Osteocyte (in vitro differentiated cells): ENCODE data around the gene CCNY. TPM values are rescaled to one million over a fixed set of nuclear protein-coding genes. Genes with fewer than 3 reads are reported as not detected.
"Not testable (repeated sequence)": the region's sequence is repeated elsewhere in the genome, so short reads cannot be mapped to it uniquely, and the experiment has no call there.

Experiments
- DNase-seq: peaks from one replicate; pipeline ENCODE4 v3.0.0; 2021; ENCODE audit warnings: mixed read lengths; ENCODE audit not compliant: unreplicated experiment; ENCODE audit errors: extremely low spot score
- H3K27ac Mint-ChIP-seq: one replicate; pipeline ENCODE4 v1.8.0; 2021; ENCODE audit warnings: mild to moderate bottlenecking, mixed read lengths; ENCODE audit not compliant: unreplicated experiment
- H3K27me3 Mint-ChIP-seq: one replicate; pipeline ENCODE4 v1.8.0; 2021; ENCODE audit warnings: mixed read lengths; ENCODE audit not compliant: unreplicated experiment
- H3K36me3 Mint-ChIP-seq: one replicate; pipeline ENCODE4 v1.8.0; 2021; ENCODE audit warnings: mixed read lengths; ENCODE audit not compliant: unreplicated experiment
- H3K4me1 Mint-ChIP-seq: one replicate; pipeline ENCODE4 v1.8.0; 2021; ENCODE audit warnings: mixed read lengths; ENCODE audit not compliant: unreplicated experiment
- H3K4me3 Mint-ChIP-seq: one replicate; pipeline ENCODE4 v1.8.0; 2021; ENCODE audit warnings: mild to moderate bottlenecking, moderate library complexity, mixed read lengths; ENCODE audit not compliant: unreplicated experiment
- H3K9me3 Mint-ChIP-seq: one replicate; pipeline ENCODE4 v1.8.0; 2021; ENCODE audit warnings: mixed read lengths; ENCODE audit not compliant: unreplicated experiment
- total RNA-seq: library from RNA; stranded (reverse); gene quantifications from 2 replicates; pipeline ENCODE4 v1.2.1, GENCODE V29; 2021
- TF ChIP-seq, protein P1 (sequence below): fragments of 200-600 bp; sonication (generic); IDR thresholded peaks from 2 replicates; pipeline ENCODE4 v1.5.0; 2021; ENCODE audit warnings: antibody characterized with exemption, mild to moderate bottlenecking, moderate library complexity

Gene CCNY
- total RNA-seq, 1 donor from 2014 or later: 76.4 TPM

- DNase-seq: no peak
- Mint-ChIP-seq H3K27me3 (no peaks in the 10 kb centered on the region), H3K9me3 (peaks cover 18% of the 10 kb centered on the region), H3K36me3 (peaks cover 63% of the 10 kb centered on the region), H3K4me1 (no peaks in the 10 kb centered on the region), H3K4me3 (no peak overlapping the region), H3K27ac (no peak overlapping the region)
- TF ChIP-seq, protein P1, sequence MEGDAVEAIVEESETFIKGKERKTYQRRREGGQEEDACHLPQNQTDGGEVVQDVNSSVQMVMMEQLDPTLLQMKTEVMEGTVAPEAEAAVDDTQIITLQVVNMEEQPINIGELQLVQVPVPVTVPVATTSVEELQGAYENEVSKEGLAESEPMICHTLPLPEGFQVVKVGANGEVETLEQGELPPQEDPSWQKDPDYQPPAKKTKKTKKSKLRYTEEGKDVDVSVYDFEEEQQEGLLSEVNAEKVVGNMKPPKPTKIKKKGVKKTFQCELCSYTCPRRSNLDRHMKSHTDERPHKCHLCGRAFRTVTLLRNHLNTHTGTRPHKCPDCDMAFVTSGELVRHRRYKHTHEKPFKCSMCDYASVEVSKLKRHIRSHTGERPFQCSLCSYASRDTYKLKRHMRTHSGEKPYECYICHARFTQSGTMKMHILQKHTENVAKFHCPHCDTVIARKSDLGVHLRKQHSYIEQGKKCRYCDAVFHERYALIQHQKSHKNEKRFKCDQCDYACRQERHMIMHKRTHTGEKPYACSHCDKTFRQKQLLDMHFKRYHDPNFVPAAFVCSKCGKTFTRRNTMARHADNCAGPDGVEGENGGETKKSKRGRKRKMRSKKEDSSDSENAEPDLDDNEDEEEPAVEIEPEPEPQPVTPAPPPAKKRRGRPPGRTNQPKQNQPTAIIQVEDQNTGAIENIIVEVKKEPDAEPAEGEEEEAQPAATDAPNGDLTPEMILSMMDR: no peak
These were observed 198.8 kb downstream of the CCNY start for GRCh38 chr10:35535136-35535535.

DNA sequence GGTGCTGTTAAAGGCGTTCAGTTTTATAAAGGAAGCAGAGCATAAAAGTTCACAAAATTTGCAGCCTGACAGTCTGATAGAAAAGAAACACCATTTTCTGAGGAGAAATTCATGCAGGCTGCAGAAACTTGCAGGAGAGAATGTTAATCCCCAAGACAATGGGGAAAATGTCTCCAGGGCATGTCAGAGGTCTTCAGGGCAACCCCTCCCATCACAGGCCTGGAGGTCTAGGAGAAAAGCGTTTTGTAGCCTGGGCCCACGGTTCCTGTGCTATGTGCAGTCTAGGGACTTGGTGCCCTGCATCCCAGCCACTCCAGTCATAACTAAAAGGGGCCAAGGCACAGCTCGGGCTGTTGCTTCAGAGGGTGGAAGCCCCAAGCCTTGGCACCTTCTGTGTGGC lies 200.5 kb downstream of the CCNY start:
- H3K9me3 Mint-ChIP-seq: peaks cover 18% of the 10 kb centered on the region
- no peaks in the 10 kb centered on the region for H3K4me1 Mint-ChIP-seq
- no peaks in the 10 kb centered on the region for H3K27me3 Mint-ChIP-seq
- no peak for DNase-seq
- no peak overlapping the region for H3K4me3 Mint-ChIP-seq
- TF ChIP-seq, protein P1: no peak
- H3K27ac Mint-ChIP-seq: no peak overlapping the region
- H3K36me3 Mint-ChIP-seq: peaks cover 61% of the 10 kb centered on the region

- H3K4me1 Mint-ChIP-seq, DNase-seq, H3K27ac Mint-ChIP-seq, H3K4me3 Mint-ChIP-seq, H3K27me3 Mint-ChIP-seq: not testable (repeated sequence)
- Mint-ChIP-seq H3K36me3 (peaks cover 54% of the 10 kb centered on the region), H3K9me3 (peaks cover 18% of the 10 kb centered on the region)
These were observed 201.6 kb downstream of the CCNY start for GRCh38 chr10:35537925-35538324.

DNA sequence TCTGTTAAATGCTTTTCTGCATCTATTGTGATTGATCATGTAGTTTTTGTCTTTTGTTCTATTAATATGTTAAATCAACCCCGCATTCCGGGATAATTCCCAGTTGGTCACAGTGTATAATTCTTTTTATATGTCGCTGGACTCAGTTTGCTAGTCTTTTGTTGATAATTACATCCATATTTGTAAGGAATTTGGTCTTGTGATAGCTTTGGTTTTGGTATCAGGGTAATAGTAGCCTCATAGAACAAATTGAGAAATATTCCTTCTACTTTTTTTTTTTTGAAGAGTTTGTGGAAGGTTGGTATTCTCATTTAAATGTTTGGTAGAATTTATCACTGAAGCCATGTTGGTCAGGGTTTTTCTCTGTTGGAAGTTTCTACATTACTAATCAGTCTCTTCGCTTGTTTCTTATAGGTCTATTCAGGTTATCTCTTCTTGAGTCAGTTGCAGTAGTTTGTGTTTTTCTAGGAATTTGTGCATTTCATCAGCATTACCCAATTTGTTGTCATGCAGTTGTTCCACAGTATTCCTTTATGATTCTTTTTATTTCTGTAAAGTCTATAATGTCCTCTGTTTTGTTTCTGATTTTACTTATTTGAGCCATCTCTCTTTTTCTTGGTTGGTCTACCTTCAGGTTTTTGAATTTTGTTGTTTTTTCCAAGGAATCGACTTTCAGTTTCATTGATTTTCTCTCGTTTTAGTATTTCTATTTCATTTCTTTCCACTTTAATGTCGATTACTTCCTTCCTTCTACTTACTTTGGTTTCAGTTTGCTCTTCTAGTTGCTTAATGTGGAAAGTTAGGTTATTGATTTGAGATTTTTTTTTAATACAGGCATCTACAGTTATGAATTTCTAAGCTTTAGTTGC lies 204.2 kb downstream of the CCNY start:
- Mint-ChIP-seq H3K4me3 (no peak overlapping the region), H3K27me3 (no peaks in the 10 kb centered on the region), H3K27ac (no peak overlapping the region), H3K36me3 (peaks cover 32% of the 10 kb centered on the region), H3K4me1 (no peaks in the 10 kb centered on the region), H3K9me3 (peaks cover 9% of the 10 kb centered on the region)
- TF ChIP-seq, protein P1: no peak
- DNase-seq: no peak

DNA sequence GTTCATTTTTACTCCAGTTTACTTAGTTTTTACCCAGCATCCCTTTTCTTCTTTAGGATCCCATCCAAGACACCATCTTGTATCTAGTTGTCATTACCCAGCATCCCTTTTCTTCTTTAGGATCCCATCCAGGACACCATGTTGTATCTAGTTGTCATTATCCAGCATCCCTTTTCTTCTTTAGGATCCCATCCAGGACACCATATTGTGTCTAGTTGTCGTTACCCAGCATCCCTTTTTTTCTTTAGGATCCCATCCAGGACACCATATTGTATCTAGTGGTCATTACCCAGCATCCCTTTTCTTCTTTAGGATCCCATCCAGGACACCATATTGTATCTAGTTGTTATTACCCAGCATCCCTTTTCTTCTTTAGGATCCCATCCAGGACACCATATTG lies 205.4 kb downstream of the CCNY start:
- H3K36me3 Mint-ChIP-seq: peaks cover 22% of the 10 kb centered on the region
- H3K4me1 Mint-ChIP-seq: peaks cover 7% of the 10 kb centered on the region
- H3K27ac Mint-ChIP-seq: no peak overlapping the region
- H3K4me3 Mint-ChIP-seq: no peak overlapping the region
- TF ChIP-seq, protein P1: no peak
- DNase-seq: no peak
- H3K9me3 Mint-ChIP-seq: no peaks in the 10 kb centered on the region
- no peaks in the 10 kb centered on the region for H3K27me3 Mint-ChIP-seq
